NCI-H2196 treated with DMSO at 0.1 percent for 48 hours (cell line): ENCODE results near the gene KRT14.
"Not testable (repeated sequence)": the region's sequence is repeated elsewhere in the genome, so short reads cannot be mapped to it uniquely, and the experiment has no call there.

Source experiments
- DNase-seq: peaks from one replicate; lab custom pipeline; 2025; ENCODE audit not compliant: unreplicated experiment; lab: John Stamatoyannopoulos, UW

Gene KRT14

DNA sequence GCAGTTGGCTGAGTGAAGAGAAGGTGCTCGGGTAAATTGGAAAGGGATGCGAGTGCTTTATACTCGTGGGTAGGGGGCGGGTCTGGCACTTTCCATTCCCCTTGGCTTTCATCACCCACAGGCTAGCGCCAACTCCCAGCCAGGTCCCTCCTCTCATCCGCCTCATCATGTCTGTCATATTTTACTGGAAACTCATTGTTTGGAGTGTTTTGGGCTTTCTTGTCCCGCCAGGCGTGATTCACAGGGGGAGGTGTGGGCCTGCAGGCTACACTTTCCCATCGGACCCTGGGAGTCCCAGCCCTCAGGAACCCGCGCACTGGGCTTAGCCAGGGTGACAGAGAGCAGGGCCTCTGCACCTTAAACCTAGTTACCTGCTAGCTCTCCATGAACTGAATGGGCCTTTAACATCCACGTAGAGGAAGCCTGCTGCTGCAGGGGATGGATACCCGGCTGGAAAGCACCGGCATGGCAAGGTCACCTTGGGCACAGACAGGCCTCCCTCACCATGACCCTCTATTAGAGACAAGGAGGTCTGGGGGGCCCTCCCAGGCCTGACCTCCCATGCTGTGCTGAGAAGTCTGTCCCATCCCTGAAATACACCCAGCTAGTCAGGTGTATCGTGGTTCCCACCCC lies at the start of gene KRT14:
Gene KRT14 (minus strand): TSS at position 33 of the 633 bp plus-strand sequence. CDS start 61 bp downstream, outside the sequence.
- DNase-seq: no peak

DNA sequence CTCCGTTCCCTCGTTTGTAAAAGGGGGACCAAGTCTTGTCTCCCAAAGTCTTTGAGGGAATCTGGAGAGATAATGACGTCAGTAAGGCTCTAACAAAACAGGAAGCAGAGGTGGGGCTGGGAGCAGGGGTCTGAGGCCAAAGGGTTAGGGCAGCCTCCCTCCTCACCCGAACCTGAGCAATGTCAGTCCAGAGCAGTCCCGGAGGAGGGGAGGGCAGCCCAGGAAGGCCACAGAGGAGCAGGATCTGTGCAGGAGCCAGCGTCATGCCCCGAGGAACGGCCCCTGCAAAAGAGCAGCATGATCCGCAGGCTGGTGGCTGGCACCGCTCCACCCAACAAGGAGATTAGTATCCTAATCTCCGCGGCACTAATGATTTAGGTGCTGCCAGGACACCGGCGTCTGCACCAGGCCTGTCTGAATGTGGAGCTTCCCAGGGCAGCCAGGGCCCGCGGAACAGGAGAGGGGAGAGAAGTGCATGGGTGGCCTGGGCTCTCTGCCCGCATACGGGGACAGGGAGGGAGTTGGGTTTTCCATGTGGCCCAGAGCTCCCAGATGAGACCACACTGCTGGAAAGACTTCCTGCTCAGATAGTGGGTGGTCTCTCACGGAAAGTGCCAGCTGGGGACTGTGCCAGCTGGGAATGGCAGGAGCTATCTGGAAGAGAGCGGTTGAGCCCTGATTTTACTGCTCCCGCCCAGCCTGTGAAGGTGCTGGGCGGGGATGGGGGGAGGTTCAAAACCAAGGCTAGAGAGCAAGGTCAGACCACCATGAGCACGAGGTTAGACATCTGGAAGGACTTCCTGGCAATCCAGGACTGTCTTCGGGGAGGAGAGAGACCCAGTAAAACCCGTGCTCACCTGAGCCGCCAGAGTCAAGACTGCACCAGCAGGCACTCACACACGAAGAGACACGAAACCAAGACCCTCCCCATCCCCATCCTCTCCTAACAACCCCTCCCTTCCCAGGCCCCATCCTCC lies 48.7 kb upstream of the KRT14 start:
- no peak for DNase-seq

DNA sequence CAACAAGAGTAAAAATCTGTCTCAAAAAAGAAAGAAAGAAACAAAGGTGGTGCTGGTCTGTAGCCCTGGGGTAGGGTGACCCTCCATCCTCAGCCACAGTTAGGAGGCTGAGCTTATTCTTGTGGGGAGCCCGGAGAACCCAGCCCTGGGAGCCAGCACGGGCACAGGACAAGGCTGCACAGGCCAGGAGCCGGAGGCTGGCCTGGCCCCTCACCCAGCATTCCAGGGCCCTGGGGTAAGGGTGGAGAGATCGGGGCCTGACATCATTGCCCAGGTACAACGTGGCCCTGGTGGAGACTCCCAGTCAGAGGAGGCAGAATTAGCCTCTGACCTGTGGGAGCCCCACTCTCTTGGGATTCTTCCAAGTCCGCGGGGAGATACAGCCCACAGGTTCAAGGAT lies 47.9 kb upstream of the KRT14 start:
- no peak for DNase-seq

DNA sequence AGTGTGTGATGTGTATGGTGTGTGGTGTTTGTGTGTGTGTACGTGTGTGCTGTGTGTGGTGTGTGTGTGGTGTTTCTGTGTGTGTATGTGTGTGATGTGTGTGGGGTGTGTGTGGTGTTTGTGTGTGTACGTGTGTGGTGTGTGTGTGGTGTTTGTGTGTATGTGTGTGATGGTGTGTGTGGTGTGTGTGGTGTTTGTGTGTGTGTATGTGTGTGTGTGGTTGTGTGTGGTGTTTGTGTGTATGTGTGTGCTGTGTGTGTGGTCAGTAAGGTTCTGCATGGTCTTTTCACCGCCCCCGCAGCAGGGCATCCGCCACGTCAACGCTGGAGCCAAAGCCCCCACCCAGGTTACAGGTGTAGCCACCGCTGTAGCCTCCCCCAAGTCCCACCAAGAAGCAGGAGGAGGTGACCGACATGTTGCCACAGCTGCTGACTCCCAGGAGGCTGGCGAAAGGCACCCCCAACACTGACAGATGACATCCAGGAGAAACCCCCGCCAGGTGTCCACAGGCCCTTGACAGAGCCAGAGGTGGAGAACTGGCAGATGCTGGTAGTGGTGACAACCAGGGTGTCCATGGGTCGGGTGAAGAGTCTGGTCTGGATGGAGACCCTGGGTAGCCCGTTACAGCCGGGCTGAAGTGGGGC lies 47.0 kb upstream of the KRT14 start:
- DNase-seq: no peak

DNA sequence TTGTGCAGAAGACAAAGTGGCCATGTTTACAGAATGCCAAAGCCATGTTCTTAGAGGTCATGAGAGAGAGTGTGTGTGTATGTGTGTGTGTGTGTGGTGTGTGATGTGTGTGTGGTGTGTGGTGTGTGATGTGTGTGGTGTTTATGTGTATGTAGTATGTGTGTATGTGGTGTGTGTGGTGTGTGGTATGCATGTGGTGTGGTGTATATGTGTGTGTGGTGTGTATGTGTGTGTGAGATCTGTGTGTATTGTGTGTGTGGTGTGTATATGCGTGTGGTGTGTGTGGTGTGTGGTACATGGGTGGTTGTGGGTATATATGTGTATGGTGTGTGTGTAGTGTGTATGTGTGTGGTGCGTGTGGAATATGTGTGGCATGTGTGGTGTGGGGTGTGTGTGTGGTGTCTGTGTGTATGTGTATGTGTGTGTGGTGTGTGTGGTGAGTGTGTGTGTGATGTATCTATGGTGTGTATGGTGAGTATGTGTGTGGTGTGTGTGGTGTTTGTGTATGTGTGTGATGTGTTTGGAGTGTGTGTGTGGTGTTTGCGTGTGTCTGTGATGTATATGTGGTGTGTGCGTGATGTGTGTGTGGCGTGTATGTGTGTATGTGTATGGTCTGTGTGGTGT lies 45.9 kb upstream of the KRT14 start:
- DNase-seq: no peak

DNA sequence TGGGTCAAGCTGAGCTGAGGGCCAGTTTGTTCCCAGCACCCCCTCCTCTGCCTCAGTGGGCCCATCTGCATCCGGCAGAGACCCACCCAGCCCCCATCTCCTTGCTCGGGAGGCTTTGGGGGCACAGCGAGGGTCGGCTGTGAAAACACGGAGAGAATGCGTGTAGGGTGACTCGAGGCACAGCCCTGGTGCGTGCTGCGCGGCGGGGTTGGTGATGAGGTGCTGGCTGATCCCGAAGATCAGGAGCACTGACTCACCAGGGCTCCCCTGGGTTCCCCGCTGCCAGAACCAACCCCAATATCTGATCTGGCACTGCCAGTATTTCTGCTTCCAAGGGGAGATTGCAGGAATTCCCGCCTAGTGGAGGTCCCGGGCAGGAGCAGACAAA lies 45.2 kb upstream of the KRT14 start:
- DNase-seq: no peak

DNA sequence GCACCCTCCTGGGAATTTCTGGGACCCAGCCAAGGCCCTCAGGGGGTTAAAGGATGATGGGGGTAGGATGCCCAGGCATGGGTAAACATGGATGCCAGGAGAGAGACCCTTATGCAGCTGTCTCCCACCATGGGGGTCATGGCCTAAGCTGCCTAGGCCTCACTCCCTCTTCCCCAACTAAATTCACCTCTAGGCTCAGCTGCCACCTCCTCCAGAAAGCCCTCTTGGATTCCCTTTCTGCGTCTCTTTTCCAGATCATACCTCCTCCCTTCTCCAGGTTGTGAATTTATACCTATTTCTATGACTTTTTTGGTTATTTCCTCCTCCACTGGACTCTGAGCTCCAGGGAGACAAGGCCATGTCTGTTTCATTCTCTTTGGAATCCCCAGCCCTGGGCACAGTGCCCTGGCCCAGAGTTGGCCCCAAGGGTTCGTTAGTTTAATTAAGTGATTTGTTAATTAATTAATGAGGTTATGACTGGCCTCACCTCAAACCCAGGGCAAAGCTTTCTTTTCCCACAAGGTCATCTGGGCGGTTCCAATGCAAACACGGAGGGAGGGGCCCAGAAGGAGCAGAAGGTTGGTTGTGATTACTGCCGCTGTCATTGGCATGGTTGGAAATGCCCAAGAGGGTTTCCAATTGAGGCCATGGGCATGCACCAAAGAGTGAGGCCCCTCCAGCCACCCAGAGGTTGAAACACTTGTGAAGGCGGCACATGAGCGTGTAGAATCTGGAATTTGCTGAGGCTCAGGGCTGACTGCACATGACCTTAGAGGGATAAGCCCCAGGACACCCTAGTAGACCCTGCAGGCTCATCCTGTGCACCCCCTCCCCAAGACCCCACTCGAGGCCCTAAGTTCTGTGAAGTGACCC lies 44.6 kb upstream of the KRT14 start:
- DNase-seq: no peak

DNA sequence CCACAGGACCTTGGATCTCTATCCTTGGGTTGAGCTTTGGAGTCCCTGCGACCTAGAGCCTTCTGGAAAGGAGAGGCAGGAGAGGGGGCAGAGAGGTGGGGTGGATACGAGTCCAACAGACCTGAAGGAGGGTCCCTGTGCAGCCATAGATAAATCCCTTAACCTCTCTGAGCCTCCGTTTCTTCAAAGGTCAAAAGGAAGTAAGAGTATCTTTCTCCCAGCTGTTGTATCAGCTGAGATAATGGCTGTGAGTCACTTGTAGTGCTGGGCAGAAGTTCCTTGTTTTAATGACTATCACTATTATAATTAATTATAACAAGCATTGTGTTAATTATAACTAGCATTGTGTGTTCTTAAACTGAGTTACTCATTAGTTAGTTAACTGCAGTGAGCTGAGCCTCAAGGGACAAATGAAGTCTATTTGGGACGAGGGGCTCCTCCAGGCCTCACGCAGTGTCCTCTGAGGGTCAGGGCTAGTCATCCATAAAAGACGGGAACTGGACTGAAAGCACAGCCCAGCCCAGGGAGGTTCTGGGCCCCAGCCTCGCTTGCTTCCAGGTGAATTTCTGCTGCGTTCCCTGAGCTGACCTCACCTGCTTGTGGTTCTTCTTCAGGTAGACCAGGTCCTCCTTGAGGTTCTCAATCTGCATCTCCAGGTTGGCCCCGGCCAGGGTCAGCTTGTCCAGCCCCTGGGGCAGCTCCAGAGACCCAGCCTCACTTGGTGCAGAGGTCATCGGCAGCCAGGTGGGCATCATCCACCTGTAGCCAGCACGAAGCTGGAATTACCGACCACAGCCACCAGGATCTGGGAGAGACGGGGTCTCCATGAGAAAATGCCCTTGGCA lies 43.4 kb upstream of the KRT14 start:
- DNase-seq: no peak

DNA sequence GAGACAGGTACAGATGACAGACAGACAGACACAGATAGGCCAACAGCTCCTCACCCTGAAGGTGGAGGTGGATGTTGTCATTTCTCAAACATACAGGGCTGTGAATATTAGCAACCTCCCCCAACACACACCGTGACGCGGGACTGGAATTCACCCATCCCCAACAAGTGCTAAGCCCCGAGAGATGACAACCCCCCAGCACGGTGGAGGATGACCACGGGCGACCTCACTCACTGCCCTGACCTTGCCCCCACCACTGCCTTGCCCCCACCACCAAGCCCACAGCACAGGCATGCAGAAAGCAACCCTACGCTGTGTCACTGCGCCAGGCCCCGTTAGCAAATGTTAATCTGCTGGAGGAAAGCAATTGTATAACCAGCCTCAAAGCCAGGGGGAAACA lies 42.6 kb upstream of the KRT14 start:
- no peak for DNase-seq

DNA sequence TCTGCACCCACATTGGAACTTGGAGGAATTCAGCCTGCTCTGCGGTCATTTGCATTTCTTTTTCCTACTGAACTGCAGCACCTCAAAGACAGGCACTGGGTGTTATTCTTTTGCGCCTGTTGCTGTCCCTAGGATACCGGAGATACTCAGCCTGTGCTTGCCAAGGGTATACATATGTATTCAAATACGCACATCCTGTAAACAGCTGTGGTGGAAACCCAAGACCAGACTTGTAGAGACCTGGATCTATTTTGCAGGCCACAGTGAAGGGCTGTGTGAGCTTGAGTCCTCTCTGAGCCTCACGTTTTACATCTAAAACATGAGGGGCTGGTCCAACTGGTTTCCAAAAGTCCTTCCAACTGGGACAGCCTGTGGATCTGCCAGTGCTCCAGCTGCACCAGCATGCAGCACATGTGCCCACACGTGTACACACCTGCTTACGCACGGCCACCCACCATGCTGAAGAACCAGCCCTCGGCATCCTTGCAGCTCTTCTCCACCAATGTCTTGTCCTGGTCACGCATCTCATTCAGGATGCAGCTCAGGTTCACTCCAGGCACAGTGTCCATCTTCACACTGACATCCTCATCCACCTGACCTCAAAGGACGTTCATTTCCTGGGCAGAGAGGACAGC lies 42.0 kb upstream of the KRT14 start:
- not testable (repeated sequence) for DNase-seq

DNA sequence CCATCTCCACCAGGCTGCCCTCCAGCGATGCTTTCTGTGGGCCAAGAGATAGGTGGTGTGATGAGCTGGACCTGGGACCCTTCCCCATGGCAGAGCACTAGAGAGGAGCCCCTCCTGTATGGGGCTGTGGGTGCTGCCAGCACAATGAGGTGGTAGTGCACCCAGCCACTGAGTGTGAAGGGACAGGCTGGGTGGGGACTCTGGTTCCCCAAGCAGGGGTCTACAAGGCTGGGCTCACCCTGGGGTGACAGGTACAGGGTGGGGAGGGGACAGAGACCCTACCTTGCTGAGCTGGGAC lies 41.3 kb upstream of the KRT14 start:
- DNase-seq: not testable (repeated sequence)

DNA sequence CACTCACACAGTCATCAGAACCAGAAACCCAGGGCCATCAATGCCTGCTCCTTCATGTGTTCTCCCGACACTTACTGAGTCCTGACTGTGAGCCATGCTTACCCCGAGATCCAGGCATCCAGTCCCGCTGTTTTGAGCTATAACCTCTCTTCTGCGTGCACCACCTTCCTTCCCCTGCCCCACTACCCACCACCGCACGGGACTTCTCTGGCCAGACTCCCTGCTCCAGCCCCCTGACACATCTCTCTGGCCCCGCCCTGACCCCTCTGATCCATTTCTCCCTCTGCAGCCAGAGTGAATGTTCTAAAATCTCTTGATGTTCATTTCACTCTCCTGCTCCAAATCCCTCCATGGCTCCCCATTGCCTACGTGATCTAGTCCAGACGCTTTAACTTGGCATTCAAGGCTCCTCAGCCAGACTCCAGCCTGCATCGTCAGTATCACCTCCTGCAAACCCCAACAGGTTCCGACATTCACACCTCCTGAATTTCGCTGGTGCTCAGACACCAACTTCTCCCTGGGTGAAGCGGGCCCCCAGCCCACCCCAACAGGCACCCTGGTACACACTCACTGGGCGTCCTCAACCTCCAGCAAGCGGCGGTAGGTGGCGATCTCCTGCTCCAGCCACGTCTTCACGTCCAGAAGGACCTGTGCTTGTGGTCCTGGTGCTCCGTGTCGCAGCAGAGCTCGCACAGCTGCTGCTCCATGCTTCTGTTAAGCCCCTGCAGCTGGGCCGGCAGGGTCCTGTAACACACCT lies 40.8 kb upstream of the KRT14 start:
- no peak for DNase-seq

DNA sequence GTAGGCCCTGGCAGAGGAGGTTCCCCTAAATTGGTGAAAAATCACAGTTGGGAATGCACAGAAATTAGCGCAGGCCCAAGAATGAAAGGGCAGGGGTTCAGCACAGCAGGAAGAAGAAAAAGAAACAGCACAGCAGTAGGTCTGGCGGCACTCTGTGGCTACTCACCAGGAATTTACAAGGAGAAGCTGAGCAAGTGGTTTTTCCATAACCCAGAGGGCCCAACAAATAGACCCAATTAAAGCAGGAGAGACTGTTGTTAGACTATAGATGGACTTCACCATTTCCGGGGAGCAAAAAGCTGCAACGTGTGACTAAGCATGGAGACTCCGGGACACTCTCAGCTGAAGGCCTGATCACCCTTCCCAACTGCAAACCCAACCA lies 40.2 kb upstream of the KRT14 start:
- not testable (repeated sequence) for DNase-seq

DNA sequence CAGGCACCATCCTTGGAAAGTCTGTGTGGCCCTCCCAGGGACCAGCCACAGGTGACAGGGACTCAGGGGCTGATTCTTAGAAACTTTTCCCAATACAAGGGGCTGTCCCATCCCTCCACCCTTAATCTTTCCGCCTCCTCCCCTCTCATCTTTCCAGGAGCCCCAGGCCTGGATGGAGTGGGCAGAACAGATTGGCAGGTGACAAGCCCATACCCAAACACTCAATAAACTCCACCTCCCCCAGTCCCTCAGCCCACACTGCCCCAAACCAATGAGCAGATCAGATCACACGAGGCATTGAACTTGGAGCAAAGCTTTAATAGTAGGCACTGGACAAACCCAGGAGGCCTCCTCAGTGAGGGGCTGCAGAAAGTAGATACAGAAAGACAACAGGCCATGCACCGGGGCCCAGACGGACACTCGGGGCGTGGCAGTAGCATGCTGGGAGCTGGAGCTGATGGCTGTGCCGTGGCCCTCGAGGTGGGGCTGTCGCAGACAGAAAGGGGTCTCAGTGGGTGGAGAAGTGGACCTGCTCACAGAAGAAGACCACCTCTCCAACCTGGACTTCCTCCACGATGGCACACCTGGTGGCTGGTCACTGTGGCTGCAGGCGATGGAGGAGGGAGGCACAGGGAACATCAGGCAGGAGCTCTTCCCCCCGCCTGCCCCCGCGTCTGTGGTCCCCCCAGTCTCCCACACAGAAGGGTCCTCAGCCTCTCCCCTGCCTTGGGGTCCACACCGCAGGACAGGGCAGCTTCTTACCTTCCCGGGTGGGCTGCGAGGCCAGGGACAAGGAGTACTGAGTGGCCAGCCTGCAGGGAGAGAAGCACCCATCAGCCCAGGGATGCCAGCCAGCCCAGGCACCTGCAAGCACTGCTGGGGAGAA lies 39.6 kb upstream of the KRT14 start:
- not testable (repeated sequence) for DNase-seq

DNA sequence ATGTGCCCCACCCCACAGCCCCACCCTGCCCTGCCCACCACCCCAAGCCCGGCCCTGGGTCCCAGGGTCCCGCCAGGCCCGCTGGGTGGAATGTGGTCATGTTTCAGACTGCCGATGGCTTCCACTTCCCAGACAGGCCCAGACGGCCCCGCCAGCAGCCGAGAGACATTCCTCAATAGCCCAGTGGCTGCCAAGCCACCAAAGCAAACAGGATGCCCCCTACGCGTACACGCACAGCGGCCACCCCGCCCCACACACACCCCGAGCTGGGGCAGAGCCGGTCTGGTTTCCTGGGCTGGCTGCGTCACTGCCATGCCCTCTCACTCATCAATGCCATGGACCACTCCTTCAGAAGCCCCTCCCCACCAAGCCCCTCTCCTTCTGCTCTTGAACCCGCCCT lies 38.9 kb upstream of the KRT14 start:
- no peak for DNase-seq

DNA sequence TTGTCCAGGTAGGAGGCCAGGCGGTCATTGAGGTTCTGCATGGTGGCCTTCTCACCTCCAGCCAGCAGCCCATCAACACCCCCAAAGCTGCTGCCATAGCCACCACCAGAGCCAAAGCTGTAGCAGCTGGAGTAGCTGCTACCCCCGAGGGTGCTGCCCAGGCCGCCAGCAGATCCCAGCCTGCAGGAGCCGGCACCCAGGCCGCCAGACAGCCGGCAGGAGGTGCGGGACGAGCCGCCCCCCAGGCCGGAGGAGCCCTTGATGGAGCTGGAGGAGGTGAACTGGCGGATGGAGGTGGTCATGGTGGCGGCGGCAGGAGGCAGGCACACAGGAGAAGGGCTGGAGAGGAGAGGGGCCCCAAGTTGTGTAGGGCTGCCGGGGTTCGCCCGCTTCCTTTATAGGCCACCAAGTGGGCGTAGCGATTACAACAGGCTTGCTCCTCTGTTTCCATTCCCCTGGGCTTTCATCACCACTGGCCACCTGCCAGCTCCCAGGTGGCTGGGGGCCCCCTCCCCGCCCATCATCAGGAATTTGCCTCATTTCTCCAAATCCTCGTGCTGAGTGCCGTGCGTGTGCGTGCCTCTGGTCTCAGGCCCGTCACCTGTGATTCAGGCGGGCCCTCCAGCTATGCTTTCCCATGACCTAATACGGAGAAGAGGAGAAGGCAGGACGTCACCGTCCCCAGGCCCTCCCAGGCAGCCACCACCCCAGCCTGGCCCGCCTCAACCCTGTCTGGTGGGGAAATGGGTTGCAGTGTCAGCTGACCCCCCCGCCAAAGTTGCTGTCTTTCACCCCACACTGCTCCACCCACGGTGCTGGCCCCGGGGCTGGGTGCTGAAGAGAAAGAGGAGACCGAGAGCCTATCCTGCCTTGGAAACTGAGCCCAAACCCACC lies 37.8 kb upstream of the KRT14 start, which contains the start of gene KRT17:
Gene KRT17 (minus strand): TSS at position 368 of the 894 bp plus-strand sequence. CDS start 66 bp downstream, at position 302.
- DNase-seq: no peak
